GM12878 (cell line): ENCODE data around the gene CD48. TPM values are rescaled to one million over a fixed set of nuclear protein-coding genes. Genes with fewer than 3 reads are reported as not detected.

Experiments used
- ATF7 ChIP-seq: fragments of 450-650 bp; IDR thresholded peaks from 2 replicates; pipeline ENCODE4 v1.6.1; 2016; ENCODE audit warnings: low read depth, mild to moderate bottlenecking
- CBFB ChIP-seq: IDR thresholded peaks from 2 replicates; pipeline ENCODE4 v1.6.1; 2016; ENCODE audit warnings: antibody characterized with exemption, low read depth
- HCFC1 ChIP-seq: fragments of 150-350 bp; IDR thresholded peaks from 2 replicates; pipeline ENCODE4 v1.6.1; 2014; ENCODE audit warnings: low read length
- HSF1 ChIP-seq: fragments of 150-350 bp; IDR thresholded peaks from 2 replicates; pipeline ENCODE4 v1.6.1; 2014; ENCODE audit warnings: mild to moderate bottlenecking, low read depth, low read length
- MEF2A ChIP-seq: IDR thresholded peaks from 2 replicates; pipeline ENCODE4 v1.6.1; 2011; ENCODE audit warnings: low read depth, mild to moderate bottlenecking, low read length, moderate library complexity; ENCODE audit not compliant: insufficient read depth
- MXI1 ChIP-seq: fragments of 150-350 bp; IDR thresholded peaks from 2 replicates; pipeline ENCODE4 v1.6.1; 2011; ENCODE audit warnings: low read depth, mild to moderate bottlenecking, inconsistent platforms, low read length, improper control_type of control experiment
- NR2C2 ChIP-seq: IDR thresholded peaks from 2 replicates; pipeline ENCODE4 v1.6.1; 2011; ENCODE audit warnings: borderline replicate concordance, low read depth; ENCODE audit not compliant: control insufficient read depth, insufficient read length
- NRF1 ChIP-seq: conservative IDR thresholded peaks from 2 replicates; pipeline ENCODE4 v1.6.1; 2011; ENCODE audit warnings: mild to moderate bottlenecking, low read depth, low read length, improper control_type of control experiment
- SMAD5 ChIP-seq: IDR thresholded peaks from 2 replicates; pipeline ENCODE4 v1.6.1; 2016; ENCODE audit warnings: antibody characterized with exemption, low read depth
- SP1 ChIP-seq: IDR thresholded peaks from one replicate; pipeline ENCODE4 v1.6.1; 2011; ENCODE audit warnings: low read depth, low read length
- SREBF1 ChIP-seq: IDR thresholded peaks from 2 replicates; pipeline ENCODE4 v1.6.1; 2012; ENCODE audit warnings: mild to moderate bottlenecking, low read length
- YBX1 ChIP-seq: fragments of 450-650 bp; IDR thresholded peaks from 2 replicates; pipeline ENCODE4 v1.6.1; 2016; ENCODE audit warnings: antibody characterized with exemption
- ZBTB11 ChIP-seq: fragments of 450-650 bp; formaldehyde crosslinking; IDR thresholded peaks from 2 replicates; pipeline ENCODE4 v1.5.0; 2022; ENCODE audit warnings: mild to moderate bottlenecking, missing genetic modification characterization
- polyA plus RNA-seq, 11 experiments: library from polyadenylated mRNA; depleted of rRNA in 4 of 11; unstranded in 6 of 11; stranded (reverse) in 5 of 11; fragments of >200 nt; fragmentation: Nextera tagmentation in 4 of 11; fragmentation: Illumina TruSeq in 1 of 11; extraction: Ambion mirVana in 4 of 11; extraction: Trizol in 1 of 11; gene quantifications; 1 replicate in 1 of 11; 2 replicates in 10 of 11; pipeline versions ENCODE4 v1.2.1 to v1.2.3, GENCODE V29; 2011 to 2016; ENCODE audit warnings: inconsistent platforms in 2 of 11, missing spikeins in 2 of 11, low read depth in 1 of 11
- total RNA-seq, 4 experiments: library from RNA; depleted of rRNA in 3 of 4; stranded (reverse); fragments of >200 nt in 3 of 4; fragmentation: Illumina TruSeq in 1 of 4; extraction: Trizol in 1 of 4; gene quantifications; 2 replicates each; pipeline versions ENCODE4 v1.2.1 to v1.2.3, GENCODE V29; 2013 to 2021
- TF ChIP-seq, protein P1 (sequence below): IDR thresholded peaks from 2 replicates; pipeline ENCODE4 v1.6.1; 2011; ENCODE audit warnings: low read depth, low read length, improper control_type of control experiment, borderline replicate concordance
- TF ChIP-seq, protein P2 (sequence below): fragments of 450-650 bp; IDR thresholded peaks from 2 replicates; pipeline ENCODE4 v1.6.1; 2017; ENCODE audit warnings: mild to moderate bottlenecking
- TF ChIP-seq, protein P3 (sequence below): fragments of 450-650 bp; conservative IDR thresholded peaks from 2 replicates; pipeline ENCODE4 v1.6.1; 2017; ENCODE audit warnings: mild to moderate bottlenecking, moderate library complexity
- TF ChIP-seq, protein P4 (sequence below): fragments of 150-350 bp; IDR thresholded peaks from 2 replicates; pipeline ENCODE4 v1.6.1; 2016; ENCODE audit warnings: low read depth, low read length

The CD48 gene
- total and polyA plus RNA-seq, 10 of the 15 experiments (the other 5 are each of a cell fraction or from before 2014, with no cell fraction given), result 302 to 1,315 (median 430) TPM

DNA sequence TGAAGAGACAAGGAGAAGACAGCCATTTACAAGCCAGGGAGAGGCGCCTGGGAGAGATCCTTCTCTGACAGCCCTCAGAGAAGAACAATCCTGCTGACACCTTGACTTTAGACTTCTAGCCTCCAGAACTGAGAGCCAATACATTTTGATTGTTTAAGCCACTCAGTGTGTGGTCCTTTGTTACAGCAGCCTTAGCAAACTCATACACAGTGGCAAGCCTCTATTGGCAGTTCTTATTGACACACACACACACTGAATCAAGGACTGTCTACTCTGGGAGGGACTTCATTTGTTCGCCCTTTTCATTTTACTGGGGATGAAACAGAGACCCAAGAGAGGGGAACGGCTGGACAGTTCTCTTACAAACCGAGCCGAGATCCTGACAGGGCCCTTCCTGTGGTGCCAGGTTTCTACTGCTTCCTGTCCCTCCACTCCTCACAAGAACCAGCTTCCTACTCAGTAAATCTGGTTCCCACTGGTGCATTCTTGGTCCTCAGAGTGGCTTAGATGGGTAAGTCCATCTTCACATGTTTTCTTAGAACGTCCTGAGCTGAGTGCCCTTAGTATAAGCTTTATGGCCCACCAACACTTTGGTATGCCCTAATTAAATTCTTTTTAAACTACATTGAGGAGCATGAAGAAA, 79.5 kb downstream of the CD48 start (continued):
- TF ChIP-seq ZBTB11 (peak; percentile 8), MXI1 (0 out of 2 replicates have a peak, but pooled peaks have one; percentile 45), CBFB (no peak), NR2C2 (no peak), HCFC1 (no peak), SMAD5 (peak; percentile 18; the same call in 1 of the 2 replicates), HSF1 (no peak), NRF1 (no peak), YBX1 (no peak), SP1 (no peak), SREBF1 (no peak), MEF2A (no peak), ATF7 (no peak)
- TF ChIP-seq, protein P1, sequence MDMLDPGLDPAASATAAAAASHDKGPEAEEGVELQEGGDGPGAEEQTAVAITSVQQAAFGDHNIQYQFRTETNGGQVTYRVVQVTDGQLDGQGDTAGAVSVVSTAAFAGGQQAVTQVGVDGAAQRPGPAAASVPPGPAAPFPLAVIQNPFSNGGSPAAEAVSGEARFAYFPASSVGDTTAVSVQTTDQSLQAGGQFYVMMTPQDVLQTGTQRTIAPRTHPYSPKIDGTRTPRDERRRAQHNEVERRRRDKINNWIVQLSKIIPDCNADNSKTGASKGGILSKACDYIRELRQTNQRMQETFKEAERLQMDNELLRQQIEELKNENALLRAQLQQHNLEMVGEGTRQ, result no peak
- TF ChIP-seq, protein P2, sequence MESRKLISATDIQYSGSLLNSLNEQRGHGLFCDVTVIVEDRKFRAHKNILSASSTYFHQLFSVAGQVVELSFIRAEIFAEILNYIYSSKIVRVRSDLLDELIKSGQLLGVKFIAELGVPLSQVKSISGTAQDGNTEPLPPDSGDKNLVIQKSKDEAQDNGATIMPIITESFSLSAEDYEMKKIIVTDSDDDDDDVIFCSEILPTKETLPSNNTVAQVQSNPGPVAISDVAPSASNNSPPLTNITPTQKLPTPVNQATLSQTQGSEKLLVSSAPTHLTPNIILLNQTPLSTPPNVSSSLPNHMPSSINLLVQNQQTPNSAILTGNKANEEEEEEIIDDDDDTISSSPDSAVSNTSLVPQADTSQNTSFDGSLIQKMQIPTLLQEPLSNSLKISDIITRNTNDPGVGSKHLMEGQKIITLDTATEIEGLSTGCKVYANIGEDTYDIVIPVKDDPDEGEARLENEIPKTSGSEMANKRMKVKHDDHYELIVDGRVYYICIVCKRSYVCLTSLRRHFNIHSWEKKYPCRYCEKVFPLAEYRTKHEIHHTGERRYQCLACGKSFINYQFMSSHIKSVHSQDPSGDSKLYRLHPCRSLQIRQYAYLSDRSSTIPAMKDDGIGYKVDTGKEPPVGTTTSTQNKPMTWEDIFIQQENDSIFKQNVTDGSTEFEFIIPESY, result no peak
- TF ChIP-seq, protein P3, sequence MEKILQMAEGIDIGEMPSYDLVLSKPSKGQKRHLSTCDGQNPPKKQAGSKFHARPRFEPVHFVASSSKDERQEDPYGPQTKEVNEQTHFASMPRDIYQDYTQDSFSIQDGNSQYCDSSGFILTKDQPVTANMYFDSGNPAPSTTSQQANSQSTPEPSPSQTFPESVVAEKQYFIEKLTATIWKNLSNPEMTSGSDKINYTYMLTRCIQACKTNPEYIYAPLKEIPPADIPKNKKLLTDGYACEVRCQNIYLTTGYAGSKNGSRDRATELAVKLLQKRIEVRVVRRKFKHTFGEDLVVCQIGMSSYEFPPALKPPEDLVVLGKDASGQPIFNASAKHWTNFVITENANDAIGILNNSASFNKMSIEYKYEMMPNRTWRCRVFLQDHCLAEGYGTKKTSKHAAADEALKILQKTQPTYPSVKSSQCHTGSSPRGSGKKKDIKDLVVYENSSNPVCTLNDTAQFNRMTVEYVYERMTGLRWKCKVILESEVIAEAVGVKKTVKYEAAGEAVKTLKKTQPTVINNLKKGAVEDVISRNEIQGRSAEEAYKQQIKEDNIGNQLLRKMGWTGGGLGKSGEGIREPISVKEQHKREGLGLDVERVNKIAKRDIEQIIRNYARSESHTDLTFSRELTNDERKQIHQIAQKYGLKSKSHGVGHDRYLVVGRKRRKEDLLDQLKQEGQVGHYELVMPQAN, result no peak
- TF ChIP-seq, protein P4, sequence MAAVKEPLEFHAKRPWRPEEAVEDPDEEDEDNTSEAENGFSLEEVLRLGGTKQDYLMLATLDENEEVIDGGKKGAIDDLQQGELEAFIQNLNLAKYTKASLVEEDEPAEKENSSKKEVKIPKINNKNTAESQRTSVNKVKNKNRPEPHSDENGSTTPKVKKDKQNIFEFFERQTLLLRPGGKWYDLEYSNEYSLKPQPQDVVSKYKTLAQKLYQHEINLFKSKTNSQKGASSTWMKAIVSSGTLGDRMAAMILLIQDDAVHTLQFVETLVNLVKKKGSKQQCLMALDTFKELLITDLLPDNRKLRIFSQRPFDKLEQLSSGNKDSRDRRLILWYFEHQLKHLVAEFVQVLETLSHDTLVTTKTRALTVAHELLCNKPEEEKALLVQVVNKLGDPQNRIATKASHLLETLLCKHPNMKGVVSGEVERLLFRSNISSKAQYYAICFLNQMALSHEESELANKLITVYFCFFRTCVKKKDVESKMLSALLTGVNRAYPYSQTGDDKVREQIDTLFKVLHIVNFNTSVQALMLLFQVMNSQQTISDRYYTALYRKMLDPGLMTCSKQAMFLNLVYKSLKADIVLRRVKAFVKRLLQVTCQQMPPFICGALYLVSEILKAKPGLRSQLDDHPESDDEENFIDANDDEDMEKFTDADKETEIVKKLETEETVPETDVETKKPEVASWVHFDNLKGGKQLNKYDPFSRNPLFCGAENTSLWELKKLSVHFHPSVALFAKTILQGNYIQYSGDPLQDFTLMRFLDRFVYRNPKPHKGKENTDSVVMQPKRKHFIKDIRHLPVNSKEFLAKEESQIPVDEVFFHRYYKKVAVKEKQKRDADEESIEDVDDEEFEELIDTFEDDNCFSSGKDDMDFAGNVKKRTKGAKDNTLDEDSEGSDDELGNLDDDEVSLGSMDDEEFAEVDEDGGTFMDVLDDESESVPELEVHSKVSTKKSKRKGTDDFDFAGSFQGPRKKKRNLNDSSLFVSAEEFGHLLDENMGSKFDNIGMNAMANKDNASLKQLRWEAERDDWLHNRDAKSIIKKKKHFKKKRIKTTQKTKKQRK, result no peak
